H1 (cell line): ENCODE results near the gene ARMC7. TPM values are rescaled to one million over a fixed set of nuclear protein-coding genes. Genes with fewer than 3 reads are reported as not detected.

ENCODE experiments used
- CTCF ChIA-PET: fragments of 300-600 bp; sonication (Branson Sonifier 250); formaldehyde crosslinking; loops from one replicate; lab custom pipeline; 2021; ENCODE audit not compliant: partially characterized antibody; lab: Charles Lee
- POLR2A ChIA-PET: fragments of 300-600 bp; sonication (Branson Sonifier 250); formaldehyde crosslinking; loops from one replicate; lab custom pipeline; 2021; ENCODE audit warnings: inconsistent platforms; ENCODE audit not compliant: partially characterized antibody; lab: Charles Lee
- DNase-seq, 2 experiments: peaks; one replicate each; pipeline versions ENCODE4 v3.0.0 to v3.0.0-alpha.2; 2010 to 2022; ENCODE audit warnings: low spot score in 2 of 2, low read depth in 1 of 2, mixed read lengths in 1 of 2
- FAIRE-seq: peaks from 2 replicates; lab custom pipeline; 2011; peaks lifted over from hg19 to GRCh38; lab: Jason Lieb, UNC
- H2AFZ ChIP-seq: 2 replicates; pipeline ENCODE4 v1.8.1; 2012; ENCODE audit warnings: low read length, inconsistent platforms
- H2AK5ac ChIP-seq: 2 replicates; pipeline ENCODE4 v1.6.1; 2013; ENCODE audit warnings: low read depth, low read length
- H2BK120ac ChIP-seq: replicated peaks from 2 replicates; pipeline ENCODE3; 2013; ENCODE audit warnings: low read depth, low read length, inconsistent platforms
- H2BK12ac ChIP-seq: 2 replicates; pipeline ENCODE4 v1.6.1; 2013; ENCODE audit warnings: low read depth, low read length
- H2BK15ac ChIP-seq: 2 replicates; pipeline ENCODE4 v1.6.1; 2013; ENCODE audit warnings: low read length
- H2BK20ac ChIP-seq: 2 replicates; pipeline ENCODE4 v1.6.1; 2013; ENCODE audit warnings: low read length
- H2BK5ac ChIP-seq: 2 replicates; pipeline ENCODE4 v1.6.1; 2013; ENCODE audit warnings: low read depth, low read length
- H3K14ac ChIP-seq: 2 replicates; pipeline ENCODE4 v1.6.1; 2013; ENCODE audit warnings: inconsistent platforms; ENCODE audit not compliant: insufficient read length
- H3K18ac ChIP-seq: 2 replicates; pipeline ENCODE4 v1.6.1; 2013; ENCODE audit warnings: low read length; ENCODE audit errors: extremely low read depth
- H3K23ac ChIP-seq: 2 replicates; pipeline ENCODE4 v1.6.1; 2013; ENCODE audit warnings: inconsistent platforms; ENCODE audit not compliant: insufficient read length
- H3K23me2 ChIP-seq: 2 replicates; pipeline ENCODE4 v1.6.1; 2013; ENCODE audit warnings: low read depth, low read length
- H3K27ac ChIP-seq: 2 replicates; pipeline ENCODE4 v1.6.1; 2011; ENCODE audit warnings: low read depth, low read length, inconsistent platforms
- H3K27me3 ChIP-seq, 4 experiments: replicated peaks in 1 of 4; 1 replicate in 1 of 4; 2 replicates in 3 of 4; pipeline versions ENCODE4 v1.6.1 to v1.8.1; 2011 to 2013; ENCODE audit warnings: low read length in 3 of 4, mild to moderate bottlenecking in 3 of 4, inconsistent platforms in 2 of 4, mixed read lengths in 2 of 4, moderate library complexity in 1 of 4; ENCODE audit not compliant: control insufficient read depth in 3 of 4, insufficient read depth in 3 of 4; ENCODE audit errors: extremely low read depth in 1 of 4
- H3K36me3 ChIP-seq, 4 experiments: 2 replicates each; pipeline versions ENCODE4 v1.6.1 to v1.8.1; 2011 to 2013; ENCODE audit warnings: mild to moderate bottlenecking in 4 of 4, low read length in 3 of 4, moderate library complexity in 2 of 4, control low read depth in 1 of 4, inconsistent platforms in 1 of 4; ENCODE audit not compliant: insufficient read depth in 4 of 4, control insufficient read depth in 2 of 4
- H3K4ac ChIP-seq: replicated peaks from 2 replicates; pipeline ENCODE3; 2013; ENCODE audit warnings: low read length, low read depth, mixed read lengths, inconsistent platforms; ENCODE audit not compliant: insufficient read length
- H3K4me1 ChIP-seq, 4 experiments: replicated peaks in 1 of 4; 1 replicate in 1 of 4; 2 replicates in 3 of 4; pipeline versions ENCODE4 v1.6.1 to v1.8.1; 2011 to 2013; ENCODE audit warnings: low read length in 3 of 4, inconsistent platforms in 2 of 4, mixed read lengths in 1 of 4; ENCODE audit not compliant: insufficient read depth in 4 of 4, control insufficient read depth in 3 of 4
- H3K4me2 ChIP-seq, 2 experiments: 2 replicates each; pipeline versions ENCODE4 v1.6.1 to v1.8.1; 2011 to 2013; ENCODE audit warnings: low read depth in 2 of 2, low read length in 2 of 2, control low read depth in 1 of 2, inconsistent platforms in 1 of 2, mild to moderate bottlenecking in 1 of 2; ENCODE audit not compliant: insufficient read depth in 1 of 2
- H3K4me3 ChIP-seq, 4 experiments: fragments of 200-600, 300-600 bp in 1 of 4; sonication (generic), shearing (Covaris generic), sonication (Bioruptor Twin) in 1 of 4; 2 replicates each; pipeline versions ENCODE4 v1.5.1 to v1.8.1; 2011 to 2016; ENCODE audit warnings: low read length in 4 of 4, low read depth in 3 of 4, control low read depth in 2 of 4, inconsistent platforms in 2 of 4, mild to moderate bottlenecking in 2 of 4, mixed read lengths in 1 of 4, moderate library complexity in 1 of 4; ENCODE audit not compliant: insufficient read depth in 2 of 4; ENCODE audit errors: extremely low read depth in 1 of 4
- H3K56ac ChIP-seq: replicated peaks from 2 replicates; pipeline ENCODE3; 2013; ENCODE audit warnings: low read depth, mild to moderate bottlenecking, mixed read lengths, low read length, inconsistent platforms; ENCODE audit not compliant: insufficient read length
- H3K79me1 ChIP-seq: 2 replicates; pipeline ENCODE4 v1.6.1; 2013; ENCODE audit warnings: low read depth, low read length, control low read depth
- H3K79me2 ChIP-seq, 2 experiments: 2 replicates each; pipeline versions ENCODE4 v1.6.1 to v1.8.1; 2012 to 2013; ENCODE audit warnings: low read length in 2 of 2, mild to moderate bottlenecking in 2 of 2, inconsistent platforms in 1 of 2; ENCODE audit not compliant: insufficient read depth in 2 of 2, control insufficient read depth in 1 of 2
- H3K9ac ChIP-seq, 4 experiments: replicated peaks in 1 of 4; 1 replicate in 1 of 4; 2 replicates in 3 of 4; pipeline versions ENCODE4 v1.6.1 to v1.8.1; 2011 to 2013; ENCODE audit warnings: low read depth in 3 of 4, low read length in 3 of 4, control low read depth in 2 of 4, mild to moderate bottlenecking in 2 of 4, moderate library complexity in 2 of 4, inconsistent platforms in 1 of 4; ENCODE audit errors: extremely low read depth in 1 of 4
- H3K9me3 ChIP-seq, 2 experiments: 2 replicates each; pipeline versions ENCODE4 v1.6.1 to v1.8.1; 2012 to 2013; ENCODE audit warnings: mild to moderate bottlenecking in 2 of 2, moderate library complexity in 2 of 2, control low read depth in 1 of 2, inconsistent platforms in 1 of 2, low read depth in 1 of 2, low read length in 1 of 2, mixed read lengths in 1 of 2; ENCODE audit not compliant: insufficient read depth in 2 of 2
- H4K20me1 ChIP-seq, 2 experiments: replicated peaks in 1 of 2; 2 replicates each; pipeline versions ENCODE3 to v1.8.1; 2011 to 2013; ENCODE audit warnings: inconsistent platforms in 2 of 2, low read length in 2 of 2, mild to moderate bottlenecking in 1 of 2; ENCODE audit not compliant: insufficient read depth in 2 of 2, control insufficient read depth in 1 of 2
- H4K5ac ChIP-seq: 2 replicates; pipeline ENCODE4 v1.6.1; 2013; ENCODE audit warnings: low read length, low read depth, mixed read lengths, inconsistent platforms; ENCODE audit not compliant: insufficient read length
- H4K8ac ChIP-seq: 2 replicates; pipeline ENCODE4 v1.8.0; 2013; ENCODE audit warnings: mild to moderate bottlenecking, moderate library complexity, low read length, inconsistent platforms; ENCODE audit not compliant: insufficient read depth; ENCODE audit errors: extremely low read depth
- H4K91ac ChIP-seq: replicated peaks from 2 replicates; pipeline ENCODE3; 2013; ENCODE audit warnings: low read length, mixed read lengths, inconsistent platforms; ENCODE audit not compliant: insufficient read length
- KDM4A ChIP-seq: IDR thresholded peaks from one replicate; pipeline ENCODE4 v1.7.1; 2012; ENCODE audit warnings: low read depth, mild to moderate bottlenecking, moderate library complexity, low read length, inconsistent platforms; ENCODE audit not compliant: severe bottlenecking
- PHF8 ChIP-seq: fragments of 200-600 bp; sonication (generic); conservative IDR thresholded peaks from 2 replicates; pipeline ENCODE4 v1.7.1; 2012; ENCODE audit warnings: low read depth, mild to moderate bottlenecking, inconsistent platforms, low read length, moderate library complexity
- RFX5 ChIP-seq: IDR thresholded peaks from 2 replicates; pipeline ENCODE4 v1.6.1; 2011; ENCODE audit warnings: low read depth, low read length, improper control_type of control experiment, borderline replicate concordance
- WGBS, 2 experiments: shearing (Covaris generic) in 1 of 2; methylation state at CpG; one replicate each; pipeline versions ENCODE4 v1.1.6 to v1.1.7; 2013 to 2015; ENCODE audit warnings: low lambda C conversion rate in 2 of 2, mixed read lengths in 2 of 2, inconsistent platforms in 1 of 2, low coverage in 1 of 2, missing lambda C conversion rate in 1 of 2; ENCODE audit not compliant: insufficient replicate concordance in 2 of 2, insufficient coverage in 1 of 2, insufficient read length in 1 of 2; ENCODE audit errors: extremely low coverage in 1 of 2, missing lambda C conversion rate in 1 of 2; 5-methylcytosine and 5-hydroxymethylcytosine counted together
- polyA plus RNA-seq, 7 experiments: library from polyadenylated mRNA; depleted of rRNA in 3 of 7; stranded (reverse) in 5 of 7; unstranded in 2 of 7; fragments of >200 nt in 5 of 7; fragments of 200-250 nt in 2 of 7; gene quantifications; 1 replicate in 5 of 7; 2 replicates in 1 of 7; 4 replicates in 1 of 7; pipeline versions ENCODE4 v1.2.1 to v1.2.3, GENCODE V29; 2011 to 2013; ENCODE audit warnings: missing spikeins in 2 of 7, mixed read lengths in 2 of 7
- total RNA-seq: library from RNA; stranded (reverse); fragmentation: NEBNext Ultra II Directional; extraction: Animal tissue kit (Norgen Biotek cat#: 25700); gene quantifications from 2 replicates; pipeline ENCODE4 v1.2.1, GENCODE V29; 2021

Gene ARMC7
- total and polyA plus RNA-seq, 2 of the 8 experiments (the other 6 are each of a cell fraction or from before 2014, with no cell fraction given), result 9.8 to 13.6 TPM

GRCh38 chr17:75110234-75110937 lies 617 bp downstream of the ARMC7 start:
- FAIRE-seq (no peak), DNase-seq (peak in 1 of 2 experiments; percentile 77)
- no peak overlapping the region for H2BK20ac ChIP-seq
- H2AK5ac ChIP-seq, result no peak overlapping the region
- WGBS, 2 experiments, result 33% methylated on average over 24 of the region's 40 CpGs; no CpG with 5 or more reads in 1 of the 2 experiments
- no peak overlapping the region for H3K23ac ChIP-seq
- no peak overlapping the region for H3K4ac ChIP-seq
- no peaks in the 10 kb centered on the region for H3K36me3 ChIP-seq
- H3K9ac ChIP-seq, result peak overlapping the region in 1 of 4 experiments; percentile 70; a peak in 1 of 7 replicates
- no peaks in the 10 kb centered on the region for H3K9me3 ChIP-seq
- peaks cover 0 to 3% of the 10 kb centered on the region in 2 experiments; a peak in 1 of 4 replicates for H3K79me2 ChIP-seq
- peaks cover 12% of the 10 kb centered on the region; the same call in 1 of the 2 replicates for H3K23me2 ChIP-seq
- no peak overlapping the region for H3K14ac ChIP-seq
- no peak overlapping the region for H2BK5ac ChIP-seq
- H3K18ac ChIP-seq, result no peak overlapping the region
- H4K20me1 ChIP-seq, result no peaks in the 10 kb centered on the region
- no peaks in the 10 kb centered on the region for H3K27me3 ChIP-seq
- CTCF ChIA-PET, result interaction anchor here (0.6 to 9.6 kb wide), 13 partner anchors 9 to 330 kb away, joined by 3 to 239 read pairs (median 4); partner anchors contain the start of gene NT5C
- TF ChIP-seq RFX5, result no peak
- TF ChIP-seq PHF8, result 0 out of 2 replicates have a peak, but pooled peaks have one; percentile 5
- peak; percentile 15 for TF ChIP-seq KDM4A
- peak overlapping the region; percentile 82 to 98 for H3K4me2 ChIP-seq
- H2AFZ ChIP-seq, result peak overlapping the region; percentile 43; the same call in 1 of the 2 replicates
- peak overlapping the region; percentile 49 to 78 (median 75) for H3K4me3 ChIP-seq
- H3K4me1 ChIP-seq, result peaks cover 0 to 2% (median under 1%) of the 10 kb centered on the region in 4 experiments; a peak in 3 of 7 replicates
- peaks cover 5% of the 10 kb centered on the region; the same call in 1 of the 2 replicates for H3K79me1 ChIP-seq
- no peak overlapping the region for H2BK120ac ChIP-seq
- H4K8ac ChIP-seq, result peak overlapping the region; percentile 32; the same call in 1 of the 2 replicates
- POLR2A ChIA-PET, result interaction anchor here (0.6 to 2.0 kb wide), 16 partner anchors 9 to 130 kb away, joined by 3 to 8 read pairs (median 4); partner anchors contain the start of genes JPT1 and SLC16A5
- H4K5ac ChIP-seq, result peak overlapping the region; percentile 81
- H2BK12ac ChIP-seq, result no peak overlapping the region
- no peak overlapping the region; the same call in 1 of the 2 replicates for H3K27ac ChIP-seq
- H2BK15ac ChIP-seq, result no peak overlapping the region
- H3K56ac ChIP-seq, result peak overlapping the region; percentile 10
- peak overlapping the region; percentile 6 for H4K91ac ChIP-seq
